Natural killer cell (primary cell): ENCODE measurements around the gene LSAMP. TPM values are rescaled to one million over a fixed set of nuclear protein-coding genes. Genes with fewer than 3 reads are reported as not detected.

Experiments used
- ATAC-seq, 3 donors: fragments of 150-1000 bp in 2 of 3; fragments of 200-7000 bp in 1 of 3; cut with Tn5 transposase; 1 replicate in 1 of 3; 2 replicates in 2 of 3; pipeline ENCODE4 v1.10.0; 2021; ENCODE audit warnings: mild to moderate bottlenecking in 2 of 3, moderate library complexity in 2 of 3
- DNase-seq, 2 donors: peaks; one replicate each; pipeline versions ENCODE4 v3.0.0 to v3.0.0-alpha.2; 2013 to 2021; ENCODE audit warnings: mixed read lengths in 1 of 2
- H3K27ac ChIP-seq: one replicate; pipeline ENCODE4 v1.5.1; 2013; ENCODE audit warnings: mild to moderate bottlenecking, low read length
- H3K27me3 ChIP-seq: one replicate; pipeline ENCODE4 v1.6.1; 2013; ENCODE audit warnings: low read length; ENCODE audit not compliant: control insufficient read depth, insufficient read depth
- H3K36me3 ChIP-seq: one replicate; pipeline ENCODE4 v1.6.1; 2013; ENCODE audit warnings: low read length; ENCODE audit not compliant: control insufficient read depth, insufficient read depth
- H3K4me1 ChIP-seq: one replicate; pipeline ENCODE4 v1.6.1; 2013; ENCODE audit warnings: low read length; ENCODE audit not compliant: control insufficient read depth, insufficient read depth
- H3K4me3 ChIP-seq: one replicate; pipeline ENCODE4 v1.5.1; 2013; ENCODE audit warnings: low read length
- H3K9me3 ChIP-seq: one replicate; pipeline ENCODE4 v1.6.1; 2013; ENCODE audit warnings: low read length; ENCODE audit not compliant: control insufficient read depth, insufficient read depth
- H3K27ac Mint-ChIP-seq, 2 donors: one replicate each; pipeline ENCODE4 v1.8.0; 2022; ENCODE audit warnings: mild to moderate bottlenecking in 2 of 2, mixed read lengths in 2 of 2, moderate library complexity in 1 of 2
- H3K27me3 Mint-ChIP-seq, 2 donors: one replicate each; pipeline ENCODE4 v1.8.0; 2022; ENCODE audit warnings: low read depth in 2 of 2, mixed read lengths in 2 of 2
- H3K36me3 Mint-ChIP-seq: one replicate; pipeline ENCODE4 v1.8.0; 2022; ENCODE audit warnings: mixed read lengths
- H3K4me1 Mint-ChIP-seq, 2 donors: one replicate each; pipeline ENCODE4 v1.8.0; 2022; ENCODE audit warnings: mixed read lengths in 2 of 2
- H3K4me3 Mint-ChIP-seq: one replicate; pipeline ENCODE4 v1.8.0; 2022; ENCODE audit warnings: mild to moderate bottlenecking, moderate library complexity, mixed read lengths
- H3K9me3 Mint-ChIP-seq, 2 donors: one replicate each; pipeline ENCODE4 v1.8.0; 2022; ENCODE audit warnings: mixed read lengths in 2 of 2
- CTCF ChIP-seq: fragments of 200-600 bp; IDR thresholded peaks from one replicate; pipeline ENCODE4 v1.8.0; 2022; ENCODE audit warnings: antibody characterized with exemption
- WGBS: methylation state at CpG from one replicate; pipeline ENCODE4 v1.1.7; 2013; ENCODE audit warnings: missing lambda C conversion rate; ENCODE audit not compliant: insufficient coverage; 5-methylcytosine and 5-hydroxymethylcytosine counted together
- intact Hi-C: fragments of 100-400 bp; cut with micrococcal nuclease; formaldehyde crosslinking; loops from one replicate; pipeline ENCODE4 v1.14.2; 2022
- total RNA-seq, 4 donors: library from RNA; stranded (reverse); fragments of 120-200 nt in 1 of 4; gene quantifications; one replicate each; pipeline versions ENCODE4 v1.2.3 to v1.2.4, GENCODE V29; 2013 to 2022

The LSAMP gene
- total RNA-seq, 3 donors from 2014 or later (not counting 1 experiment from before 2014, with no cell fraction given): not detected

GRCh38 chr3:115996420-115997108 is 448.7 kb downstream of the LSAMP start:
- H3K4me3 Mint-ChIP-seq: no peak overlapping the region
- H3K27me3 Mint-ChIP-seq: no peaks in the 10 kb centered on the region
- no peaks in the 10 kb centered on the region for H3K36me3 Mint-ChIP-seq
- H3K27ac Mint-ChIP-seq: no peak overlapping the region
- intact Hi-C loops: no loop called here
- Histone ChIP-seq H3K9me3 (no peaks in the 10 kb centered on the region), H3K4me3 (no peak overlapping the region), H3K27ac (no peak overlapping the region), H3K4me1 (no peaks in the 10 kb centered on the region), H3K36me3 (no peaks in the 10 kb centered on the region), H3K27me3 (no peaks in the 10 kb centered on the region)
- WGBS: 89% methylated on average over 3 of the region's 3 CpGs
- DNase-seq (no peak), ATAC-seq (no peak)
- no peak for TF ChIP-seq CTCF
- peaks cover 0 to 9% of the 10 kb centered on the region in 2 donors for H3K9me3 Mint-ChIP-seq
- H3K4me1 Mint-ChIP-seq: no peaks in the 10 kb centered on the region

GRCh38 chr3:115990669-115991068 is 454.6 kb downstream of the LSAMP start:
- no peak for TF ChIP-seq CTCF
- Histone ChIP-seq H3K4me1 (no peaks in the 10 kb centered on the region), H3K36me3 (no peaks in the 10 kb centered on the region), H3K27ac (no peak overlapping the region), H3K4me3 (no peak overlapping the region), H3K27me3 (no peaks in the 10 kb centered on the region), H3K9me3 (no peaks in the 10 kb centered on the region)
- ATAC-seq (no peak), DNase-seq (no peak)
- no peak overlapping the region for H3K4me3 Mint-ChIP-seq
- intact Hi-C loops: no loop called here
- H3K9me3 Mint-ChIP-seq: peaks cover 4% of the 10 kb centered on the region in 2 donors
- no peaks in the 10 kb centered on the region for H3K36me3 Mint-ChIP-seq
- no peaks in the 10 kb centered on the region for H3K27me3 Mint-ChIP-seq
- H3K4me1 Mint-ChIP-seq: no peaks in the 10 kb centered on the region
- WGBS: 40% methylated on average over 1 of the region's 4 CpGs
- H3K27ac Mint-ChIP-seq: no peak overlapping the region

DNA sequence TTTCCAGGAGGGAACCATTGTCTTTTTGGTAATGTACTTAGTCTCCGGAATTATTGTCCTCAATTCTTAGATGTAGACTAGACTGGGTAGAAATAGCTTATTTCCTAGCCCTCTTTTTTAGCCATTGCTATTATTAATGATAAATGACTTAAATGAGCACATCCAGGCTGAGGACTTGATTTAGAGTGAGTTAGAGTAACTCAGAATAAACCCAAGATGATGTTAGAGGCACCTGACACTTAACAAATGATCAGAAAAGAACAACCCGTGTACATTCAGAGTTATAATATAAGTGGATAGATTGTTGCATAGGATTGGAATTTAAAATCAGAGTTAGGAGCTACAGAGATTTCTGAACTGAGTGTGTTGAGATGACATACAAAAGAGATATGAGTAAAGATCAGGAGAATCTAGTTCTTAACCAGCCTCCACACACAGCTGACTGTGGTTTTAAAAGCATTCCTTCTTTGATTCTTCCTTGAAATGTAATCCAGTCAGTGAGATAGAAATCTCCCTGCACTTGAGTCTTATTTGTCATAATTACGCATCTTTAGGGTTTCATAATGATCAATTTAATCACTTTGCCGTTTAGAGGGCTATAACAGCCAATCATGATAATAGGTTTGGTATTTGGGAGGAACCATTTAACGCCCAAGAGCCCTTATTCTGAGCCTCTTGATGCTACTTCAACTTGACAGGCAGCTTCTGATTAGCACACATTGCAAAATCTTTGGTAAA is 455.4 kb downstream of the LSAMP start:
- no peaks in the 10 kb centered on the region for H3K36me3 Mint-ChIP-seq
- no peak overlapping the region for H3K27ac Mint-ChIP-seq
- H3K4me3 Mint-ChIP-seq: no peak overlapping the region
- Histone ChIP-seq H3K4me3 (no peak overlapping the region), H3K4me1 (no peaks in the 10 kb centered on the region), H3K9me3 (no peaks in the 10 kb centered on the region), H3K27ac (no peak overlapping the region), H3K27me3 (no peaks in the 10 kb centered on the region), H3K36me3 (no peaks in the 10 kb centered on the region)
- ATAC-seq (no peak), DNase-seq (no peak)
- H3K9me3 Mint-ChIP-seq: peaks cover 4% of the 10 kb centered on the region in 2 donors
- H3K27me3 Mint-ChIP-seq: no peaks in the 10 kb centered on the region
- 87% methylated on average over 5 of the region's 5 CpGs for WGBS
- no peak for TF ChIP-seq CTCF
- H3K4me1 Mint-ChIP-seq: no peaks in the 10 kb centered on the region
- intact Hi-C loops: no loop called here
